WTC11 (cell line): Measurements from ENCODE around the gene SRSF11. TPM values are rescaled to one million over a fixed set of nuclear protein-coding genes. Genes with fewer than 3 reads are reported as not detected.

Source experiments
- ATAC-seq: fragments of 200-7000 bp; cut with Tn5 transposase; 2 replicates; pipeline ENCODE4 v1.10.0; 2021; ENCODE audit warnings: mild to moderate bottlenecking, moderate library complexity
- CTCF ChIA-PET: fragments of 300-600 bp; sonication (Branson Sonifier 250); formaldehyde crosslinking; loops from one replicate; lab custom pipeline; 2021; ENCODE audit warnings: antibody characterized with exemption; lab: Charles Lee
- POLR2A ChIA-PET: fragments of 350-600 bp; sonication (Branson Sonifier 250); formaldehyde crosslinking; loops from one replicate; lab custom pipeline; 2021; ENCODE audit warnings: antibody characterized with exemption; lab: Charles Lee
- DNase-seq: peaks from one replicate; pipeline ENCODE4 v3.0.0; 2021; ENCODE audit warnings: low spot score
- H3K27ac Mint-ChIP-seq: 2 replicates; pipeline ENCODE4 v1.8.0; 2021; ENCODE audit warnings: mixed read lengths
- H3K27me3 Mint-ChIP-seq: 2 replicates; pipeline ENCODE4 v1.8.0; 2021; ENCODE audit warnings: low read depth, mild to moderate bottlenecking, moderate library complexity, mixed read lengths
- H3K36me3 Mint-ChIP-seq: 2 replicates; pipeline ENCODE4 v1.8.0; 2021; ENCODE audit warnings: mixed read lengths
- H3K4me1 Mint-ChIP-seq: 2 replicates; pipeline ENCODE4 v1.8.0; 2022; ENCODE audit warnings: mixed read lengths
- H3K4me3 Mint-ChIP-seq: 2 replicates; pipeline ENCODE4 v1.8.0; 2021; ENCODE audit warnings: mild to moderate bottlenecking, moderate library complexity, mixed read lengths
- H3K9me3 Mint-ChIP-seq: 2 replicates; pipeline ENCODE4 v1.8.0; 2021; ENCODE audit warnings: mixed read lengths
- ATF1 ChIP-seq: sonication (generic); formaldehyde crosslinking; IDR thresholded peaks from 2 replicates; pipeline ENCODE4 v1.8.1; 2023; ENCODE audit warnings: mild to moderate bottlenecking, moderate library complexity, missing genetic modification reagents
- CREB1 ChIP-seq: sonication (generic); formaldehyde crosslinking; IDR thresholded peaks from 2 replicates; pipeline ENCODE4 v1.8.0; 2023; ENCODE audit warnings: mild to moderate bottlenecking, missing genetic modification reagents
- ELF4 ChIP-seq: sonication (generic); formaldehyde crosslinking; IDR thresholded peaks from 2 replicates; pipeline ENCODE4 v1.8.1; 2022; ENCODE audit warnings: low read depth, mild to moderate bottlenecking, moderate library complexity, missing genetic modification reagents
- ESRRA ChIP-seq: sonication (generic); formaldehyde crosslinking; IDR thresholded peaks from 2 replicates; pipeline ENCODE4 v1.8.1; 2022; ENCODE audit warnings: mild to moderate bottlenecking, missing genetic modification reagents, borderline replicate concordance
- FOXK1 ChIP-seq: sonication (generic); formaldehyde crosslinking; IDR thresholded peaks from 2 replicates; pipeline ENCODE4 v1.8.0; 2022; ENCODE audit warnings: mild to moderate bottlenecking, moderate library complexity, missing genetic modification reagents
- FOXP1 ChIP-seq: sonication (generic); formaldehyde crosslinking; IDR thresholded peaks from 2 replicates; pipeline ENCODE4 v1.8.0; 2022; ENCODE audit warnings: missing genetic modification reagents, mild to moderate bottlenecking, moderate library complexity, borderline replicate concordance
- GABPB1 ChIP-seq: sonication (generic); formaldehyde crosslinking; IDR thresholded peaks from 2 replicates; pipeline ENCODE4 v1.8.1; 2023; ENCODE audit warnings: mild to moderate bottlenecking, missing genetic modification reagents
- JAZF1 ChIP-seq: fragments of 250-450 bp; sonication (Bioruptor Pico); IDR thresholded peaks from 2 replicates; pipeline ENCODE4 v1.9.0; 2021; ENCODE audit warnings: moderate library complexity, mild to moderate bottlenecking, inconsistent platforms
- MYBL2 ChIP-seq: sonication (generic); formaldehyde crosslinking; IDR thresholded peaks from 2 replicates; pipeline ENCODE4 v1.8.1; 2023; ENCODE audit warnings: mild to moderate bottlenecking, moderate library complexity, missing genetic modification reagents
- NFATC4 ChIP-seq: fragments of 250-450 bp; sonication (Bioruptor Pico); IDR thresholded peaks from 2 replicates; pipeline ENCODE4 v1.9.0; 2021; ENCODE audit warnings: mild to moderate bottlenecking
- TCF7 ChIP-seq: sonication (generic); formaldehyde crosslinking; IDR thresholded peaks from 2 replicates; pipeline ENCODE4 v1.8.0; 2022; ENCODE audit warnings: mild to moderate bottlenecking, low read depth, missing genetic modification reagents, moderate library complexity
- TEAD4 ChIP-seq: sonication (generic); formaldehyde crosslinking; IDR thresholded peaks from 2 replicates; pipeline ENCODE4 v1.8.0; 2022; ENCODE audit warnings: mild to moderate bottlenecking, missing genetic modification reagents
- ZNF263 ChIP-seq: sonication (generic); formaldehyde crosslinking; IDR thresholded peaks from 2 replicates; pipeline ENCODE4 v1.8.1; 2022; ENCODE audit warnings: low read depth, mild to moderate bottlenecking, moderate library complexity, missing genetic modification reagents
- ZNF396 ChIP-seq: fragments of 250-450 bp; sonication (Bioruptor Pico); IDR thresholded peaks from 2 replicates; pipeline ENCODE4 v1.8.0; 2021; ENCODE audit warnings: mild to moderate bottlenecking, moderate library complexity, borderline replicate concordance
- total RNA-seq: library from RNA; stranded (reverse); gene quantifications from 3 replicates; pipeline ENCODE4 v1.2.3, GENCODE V29; 2021
- TF ChIP-seq, protein P1 (sequence below): sonication (generic); formaldehyde crosslinking; IDR thresholded peaks from 2 replicates; pipeline ENCODE4 v1.8.1; 2022; ENCODE audit warnings: mild to moderate bottlenecking, moderate library complexity, missing genetic modification reagents
- TF ChIP-seq, protein P2 (sequence below): fragments of 250-450 bp; sonication (Bioruptor Pico); IDR thresholded peaks from 2 replicates; pipeline ENCODE4 v1.9.0; 2021; ENCODE audit warnings: mild to moderate bottlenecking
- TF ChIP-seq, protein P3 (sequence below): sonication (generic); formaldehyde crosslinking; IDR thresholded peaks from 2 replicates; pipeline ENCODE4 v1.8.0; 2022; ENCODE audit warnings: mild to moderate bottlenecking, missing genetic modification reagents
- TF ChIP-seq, protein P4 (sequence below): fragments of 250-450 bp; sonication (Bioruptor Pico); IDR thresholded peaks from 2 replicates; pipeline ENCODE4 v1.9.0; 2021; ENCODE audit warnings: moderate library complexity, mild to moderate bottlenecking, inconsistent platforms, borderline replicate concordance
- TF ChIP-seq, protein P5 (sequence below): sonication (generic); formaldehyde crosslinking; conservative IDR thresholded peaks from 2 replicates; pipeline ENCODE4 v1.8.1; 2022; ENCODE audit warnings: mild to moderate bottlenecking, missing genetic modification reagents

Gene SRSF11
- total RNA-seq, 1 experiment from 2014 or later = 193 TPM

DNA sequence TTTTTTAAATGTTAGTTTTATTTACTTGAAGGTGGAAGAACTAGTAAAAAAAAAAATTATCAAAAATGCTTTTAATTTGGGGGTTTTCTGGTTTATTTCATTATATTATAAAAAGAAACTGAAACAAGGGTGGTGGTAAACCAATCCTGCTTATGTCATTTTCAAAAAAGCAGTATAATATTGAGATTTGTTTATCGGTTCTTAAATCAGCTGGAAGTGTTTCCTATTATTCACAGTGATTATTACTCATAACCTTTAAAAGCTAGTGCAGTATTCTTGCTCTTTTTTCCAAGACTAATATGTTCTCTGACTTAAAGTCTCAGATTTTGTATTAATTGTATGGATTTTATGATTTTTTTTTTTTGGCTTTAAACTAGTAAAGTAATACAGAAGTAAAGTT lies 10.4 kb upstream of the SRSF11 start (continued):
- TF ChIP-seq, protein P1, sequence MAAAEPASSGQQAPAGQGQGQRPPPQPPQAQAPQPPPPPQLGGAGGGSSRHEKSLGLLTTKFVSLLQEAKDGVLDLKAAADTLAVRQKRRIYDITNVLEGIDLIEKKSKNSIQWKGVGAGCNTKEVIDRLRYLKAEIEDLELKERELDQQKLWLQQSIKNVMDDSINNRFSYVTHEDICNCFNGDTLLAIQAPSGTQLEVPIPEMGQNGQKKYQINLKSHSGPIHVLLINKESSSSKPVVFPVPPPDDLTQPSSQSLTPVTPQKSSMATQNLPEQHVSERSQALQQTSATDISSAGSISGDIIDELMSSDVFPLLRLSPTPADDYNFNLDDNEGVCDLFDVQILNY = no peak
- no peak for TF ChIP-seq MYBL2 (CRISPR knock-in tag)

DNA sequence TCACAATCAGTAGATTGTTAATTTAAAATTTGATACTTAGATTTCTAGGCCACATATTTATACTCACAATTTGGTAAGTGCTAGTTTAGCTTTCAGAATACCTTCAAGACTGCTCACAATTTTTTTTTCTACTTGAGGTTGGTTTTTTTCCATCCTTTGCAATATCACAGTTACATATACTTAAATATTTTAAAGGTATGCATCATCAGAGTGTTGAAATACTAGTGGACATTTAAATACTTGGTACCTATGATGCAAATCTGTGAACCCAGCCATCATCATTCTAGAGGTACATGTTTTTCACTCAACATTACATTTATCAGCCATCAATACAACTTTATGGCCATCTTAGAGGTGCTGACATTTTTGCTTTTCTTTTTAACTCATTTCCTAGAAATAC lies 9.6 kb upstream of the SRSF11 start:
- no peak for ATAC-seq
- CTCF ChIA-PET = no interaction called here

DNA sequence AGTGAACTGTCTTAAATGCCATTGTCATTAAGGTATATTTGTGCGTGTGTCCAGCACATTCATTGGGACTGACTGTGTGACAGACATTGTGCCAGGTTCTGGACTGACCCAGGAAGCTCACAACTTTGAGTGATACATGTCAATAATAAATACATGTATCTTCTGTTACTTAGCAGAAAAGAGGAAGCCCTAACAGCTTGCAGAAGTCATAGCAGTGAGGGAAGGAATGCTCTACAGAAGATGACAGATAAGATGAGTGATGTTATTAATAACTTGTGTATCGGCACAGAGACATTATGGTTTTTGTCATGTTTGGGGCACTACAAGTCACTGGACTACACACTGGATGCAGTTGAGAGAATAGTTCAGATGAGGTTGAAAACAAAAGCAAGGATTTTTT lies 1.2 kb upstream of the SRSF11 start:
- H3K4me1 Mint-ChIP-seq = peaks cover 33% of the 10 kb centered on the region
- no peaks in the 10 kb centered on the region for H3K9me3 Mint-ChIP-seq
- H3K27me3 Mint-ChIP-seq = no peaks in the 10 kb centered on the region
- H3K4me3 Mint-ChIP-seq = no peak overlapping the region
- TF ChIP-seq, protein P2, sequence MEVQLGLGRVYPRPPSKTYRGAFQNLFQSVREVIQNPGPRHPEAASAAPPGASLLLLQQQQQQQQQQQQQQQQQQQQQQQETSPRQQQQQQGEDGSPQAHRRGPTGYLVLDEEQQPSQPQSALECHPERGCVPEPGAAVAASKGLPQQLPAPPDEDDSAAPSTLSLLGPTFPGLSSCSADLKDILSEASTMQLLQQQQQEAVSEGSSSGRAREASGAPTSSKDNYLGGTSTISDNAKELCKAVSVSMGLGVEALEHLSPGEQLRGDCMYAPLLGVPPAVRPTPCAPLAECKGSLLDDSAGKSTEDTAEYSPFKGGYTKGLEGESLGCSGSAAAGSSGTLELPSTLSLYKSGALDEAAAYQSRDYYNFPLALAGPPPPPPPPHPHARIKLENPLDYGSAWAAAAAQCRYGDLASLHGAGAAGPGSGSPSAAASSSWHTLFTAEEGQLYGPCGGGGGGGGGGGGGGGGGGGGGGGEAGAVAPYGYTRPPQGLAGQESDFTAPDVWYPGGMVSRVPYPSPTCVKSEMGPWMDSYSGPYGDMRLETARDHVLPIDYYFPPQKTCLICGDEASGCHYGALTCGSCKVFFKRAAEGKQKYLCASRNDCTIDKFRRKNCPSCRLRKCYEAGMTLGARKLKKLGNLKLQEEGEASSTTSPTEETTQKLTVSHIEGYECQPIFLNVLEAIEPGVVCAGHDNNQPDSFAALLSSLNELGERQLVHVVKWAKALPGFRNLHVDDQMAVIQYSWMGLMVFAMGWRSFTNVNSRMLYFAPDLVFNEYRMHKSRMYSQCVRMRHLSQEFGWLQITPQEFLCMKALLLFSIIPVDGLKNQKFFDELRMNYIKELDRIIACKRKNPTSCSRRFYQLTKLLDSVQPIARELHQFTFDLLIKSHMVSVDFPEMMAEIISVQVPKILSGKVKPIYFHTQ (CRISPR knock-in tag) = no peak
- TF ChIP-seq FOXP1 (CRISPR knock-in tag) (no peak), TCF7 (CRISPR knock-in tag) (no peak), NFATC4 (CRISPR knock-in tag) (no peak), CREB1 (no peak), ATF1 (CRISPR knock-in tag) (no peak)
- peaks cover 30% of the 10 kb centered on the region for H3K36me3 Mint-ChIP-seq
- no peak for ATAC-seq
- peak overlapping the region; percentile 77 for H3K27ac Mint-ChIP-seq
- ChIA-PET CTCF (interaction anchor here (0.6 kb wide), 1 partner anchor 59 kb away, joined by 3 read pairs; no protein-coding TSS in a partner anchor), POLR2A (interaction anchor here (1.7 to 2.0 kb wide), 2 partner anchors 14 to 191 kb away, joined by 19 to 20 read pairs; partner anchors contain the start of genes CTH and LRRC40)
- DNase-seq = no peak

More for the DNA sequence above, 9.6 kb upstream of the SRSF11 start:
- Mint-ChIP-seq H3K4me1 (peaks cover 7% of the 10 kb centered on the region), H3K9me3 (no peaks in the 10 kb centered on the region), H3K4me3 (no peak overlapping the region), H3K36me3 (no peaks in the 10 kb centered on the region), H3K27me3 (no peaks in the 10 kb centered on the region), H3K27ac (no peak overlapping the region)
- DNase-seq = no peak
- POLR2A ChIA-PET = interaction anchor here (1.7 kb wide), 1 partner anchor 10 kb away, joined by 5 read pairs; the partner anchor contains the start of gene SRSF11
- TF ChIP-seq FOXP1 (CRISPR knock-in tag) (no peak), ESRRA (CRISPR knock-in tag) (no peak), ELF4 (CRISPR knock-in tag) (no peak), GABPB1 (CRISPR knock-in tag) (no peak), TEAD4 (CRISPR knock-in tag) (no peak), JAZF1 (no peak), ZNF396 (CRISPR knock-in tag) (no peak), FOXK1 (CRISPR knock-in tag) (no peak), ZNF263 (CRISPR knock-in tag) (no peak)
- TF ChIP-seq, protein P3, sequence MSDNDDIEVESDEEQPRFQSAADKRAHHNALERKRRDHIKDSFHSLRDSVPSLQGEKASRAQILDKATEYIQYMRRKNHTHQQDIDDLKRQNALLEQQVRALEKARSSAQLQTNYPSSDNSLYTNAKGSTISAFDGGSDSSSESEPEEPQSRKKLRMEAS = no peak
- TF ChIP-seq, protein P4, sequence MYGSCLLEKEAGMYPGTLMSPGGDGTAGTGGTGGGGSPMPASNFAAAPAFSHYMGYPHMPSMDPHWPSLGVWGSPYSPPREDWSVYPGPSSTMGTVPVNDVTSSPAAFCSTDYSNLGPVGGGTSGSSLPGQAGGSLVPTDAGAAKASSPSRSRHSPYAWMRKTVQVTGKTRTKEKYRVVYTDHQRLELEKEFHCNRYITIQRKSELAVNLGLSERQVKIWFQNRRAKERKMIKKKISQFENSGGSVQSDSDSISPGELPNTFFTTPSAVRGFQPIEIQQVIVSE (CRISPR knock-in tag) = no peak
- TF ChIP-seq, protein P5, sequence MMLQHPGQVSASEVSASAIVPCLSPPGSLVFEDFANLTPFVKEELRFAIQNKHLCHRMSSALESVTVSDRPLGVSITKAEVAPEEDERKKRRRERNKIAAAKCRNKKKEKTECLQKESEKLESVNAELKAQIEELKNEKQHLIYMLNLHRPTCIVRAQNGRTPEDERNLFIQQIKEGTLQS (CRISPR knock-in tag) = no peak
